LoVo (cell line): ENCODE data around the gene BMPER.
A peak's percentile ranks its signal among the peaks of the same experiment; 100 is the strongest.

ENCODE experiments used
- DNase-seq: peaks from one replicate; pipeline ENCODE4 v3.0.0-alpha.2; 2016; ENCODE audit warnings: low spot score

Gene BMPER

DNA sequence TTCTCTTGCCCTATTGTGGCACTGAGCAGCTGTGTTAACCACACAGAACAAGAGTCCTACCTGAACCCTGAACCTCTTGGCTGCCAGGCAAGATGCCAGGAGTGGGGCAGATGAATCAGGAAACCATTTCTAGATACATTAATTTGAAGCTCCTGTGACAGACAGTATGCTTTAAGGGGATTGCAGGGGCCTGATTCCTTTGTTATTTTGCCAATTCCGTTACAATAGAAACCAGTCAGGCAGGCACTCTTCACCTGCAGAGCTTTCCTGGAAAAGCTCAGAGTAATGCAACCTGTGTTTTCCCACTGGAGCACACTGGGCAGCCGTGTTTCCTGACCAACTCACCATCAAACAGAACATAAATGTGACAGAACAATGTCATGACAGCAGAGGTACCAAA lies 233.1 kb downstream of the BMPER start:
- no peak for DNase-seq

GRCh38 chr7:34139086-34139485 lies 233.7 kb downstream of the BMPER start:
- no peak for DNase-seq

GRCh38 chr7:34140066-34140465 lies 234.7 kb downstream of the BMPER start:
- DNase-seq = no peak

GRCh38 chr7:34143402-34143801 lies 238.1 kb downstream of the BMPER start:
- DNase-seq = no peak

DNA sequence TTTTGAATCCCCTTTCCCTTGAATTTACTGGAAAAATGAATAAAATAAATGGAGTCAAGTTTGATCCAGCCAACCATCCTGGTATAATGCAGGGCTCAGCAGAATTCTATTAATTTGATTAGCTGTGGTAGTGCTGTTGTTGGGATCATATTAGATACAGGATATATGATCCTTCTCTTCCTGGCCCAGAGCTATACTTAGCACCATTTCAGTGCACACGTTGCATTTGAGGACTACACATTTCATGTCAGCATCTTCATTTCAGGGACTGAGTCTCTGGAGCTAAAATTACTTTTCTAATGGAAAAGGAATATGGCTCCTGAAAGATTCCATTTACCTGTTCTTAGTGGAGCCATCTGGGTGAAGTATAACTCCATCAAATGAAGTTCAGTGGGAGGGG lies 240.3 kb downstream of the BMPER start:
- no peak for DNase-seq

- DNase-seq = no peak
These were observed 248.4 kb downstream of the BMPER start for GRCh38 chr7:34153656-34154270.

GRCh38 chr7:34155220-34155908 lies 250.0 kb downstream of the BMPER start:
- no peak for DNase-seq

GRCh38 chr7:34156336-34156735 lies 251.0 kb downstream of the BMPER start:
- no peak for DNase-seq

DNA sequence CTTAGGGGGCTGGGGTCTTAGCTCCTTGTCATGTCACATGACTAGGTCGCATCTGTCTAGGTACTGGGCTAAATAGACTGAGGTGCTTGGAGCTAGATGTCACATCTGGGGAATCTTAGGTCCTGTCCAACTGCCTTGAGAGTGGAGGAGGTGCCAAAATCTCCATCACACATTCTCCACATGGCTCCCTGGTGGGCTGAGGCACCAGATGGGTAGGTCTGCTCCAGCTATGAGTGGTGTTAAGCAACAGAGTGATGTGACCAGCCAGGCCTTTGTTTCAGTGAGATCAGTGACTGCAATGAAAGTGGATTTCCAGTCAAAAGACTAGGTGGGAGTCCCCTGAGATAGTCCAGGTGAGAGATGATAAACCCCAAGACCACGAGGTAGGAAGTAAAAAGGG lies 251.8 kb downstream of the BMPER start:
- DNase-seq = no peak

DNA sequence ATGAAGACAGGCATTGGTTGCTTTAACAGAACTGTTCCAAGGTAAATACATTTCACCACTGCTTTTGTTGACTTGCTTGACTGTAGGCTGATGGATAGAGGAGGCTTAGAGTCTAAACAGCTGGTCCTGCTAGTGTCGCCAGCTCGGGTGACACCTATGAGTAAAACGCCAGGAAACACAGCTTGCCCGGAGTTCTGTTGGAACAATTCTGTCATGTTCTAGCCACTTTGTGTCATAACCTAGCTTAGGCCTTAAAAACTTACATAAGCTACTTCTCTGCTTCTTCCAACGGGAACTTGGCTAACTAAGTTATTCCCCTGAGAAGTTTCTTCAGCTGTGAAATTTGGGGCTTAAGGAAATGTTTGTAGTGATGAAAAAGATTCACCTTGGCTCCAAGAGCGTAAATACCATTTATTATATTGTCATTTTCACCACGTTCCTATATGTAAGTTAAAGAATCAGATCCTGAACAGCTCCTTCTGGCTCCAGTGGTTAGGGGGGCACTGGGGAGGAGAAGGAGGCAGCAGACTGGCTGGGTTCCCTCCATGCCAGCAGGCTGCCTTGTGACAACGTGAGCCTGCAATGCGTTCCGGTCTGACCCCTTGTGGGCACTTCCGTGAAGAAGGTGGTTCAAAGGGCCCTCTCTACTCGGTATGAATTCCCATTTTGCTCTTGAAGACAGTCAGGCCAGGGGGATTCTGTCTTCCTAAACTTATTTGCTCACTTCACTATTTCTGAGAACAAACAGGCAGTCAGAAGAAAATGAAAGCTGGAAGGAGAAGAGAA lies 253.2 kb downstream of the BMPER start:
- no peak for DNase-seq

DNA sequence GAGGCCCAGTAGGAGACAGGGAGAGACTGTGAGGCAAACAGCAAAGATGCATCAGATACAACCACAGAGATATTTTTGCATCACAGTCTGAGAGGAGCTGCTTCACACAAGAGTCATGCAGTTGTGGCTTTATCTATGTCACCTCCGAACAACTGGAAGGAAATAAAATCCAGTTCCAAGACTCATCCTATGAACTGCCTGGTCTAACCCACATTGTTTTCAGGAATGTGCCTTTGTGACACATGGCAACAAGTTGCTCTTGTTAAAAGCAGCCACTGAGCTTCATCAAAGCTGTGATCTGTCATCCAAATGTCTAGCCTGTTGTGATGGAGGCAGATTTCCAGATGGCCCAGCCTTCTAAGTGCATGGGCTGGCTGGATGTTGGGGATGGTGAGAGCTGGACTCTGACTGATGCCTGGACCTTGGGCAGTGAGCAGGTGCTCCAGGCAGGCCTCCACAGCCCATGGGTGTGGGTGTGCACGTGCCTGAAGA lies 255.0 kb downstream of the BMPER start:
- DNase-seq = no peak

DNA sequence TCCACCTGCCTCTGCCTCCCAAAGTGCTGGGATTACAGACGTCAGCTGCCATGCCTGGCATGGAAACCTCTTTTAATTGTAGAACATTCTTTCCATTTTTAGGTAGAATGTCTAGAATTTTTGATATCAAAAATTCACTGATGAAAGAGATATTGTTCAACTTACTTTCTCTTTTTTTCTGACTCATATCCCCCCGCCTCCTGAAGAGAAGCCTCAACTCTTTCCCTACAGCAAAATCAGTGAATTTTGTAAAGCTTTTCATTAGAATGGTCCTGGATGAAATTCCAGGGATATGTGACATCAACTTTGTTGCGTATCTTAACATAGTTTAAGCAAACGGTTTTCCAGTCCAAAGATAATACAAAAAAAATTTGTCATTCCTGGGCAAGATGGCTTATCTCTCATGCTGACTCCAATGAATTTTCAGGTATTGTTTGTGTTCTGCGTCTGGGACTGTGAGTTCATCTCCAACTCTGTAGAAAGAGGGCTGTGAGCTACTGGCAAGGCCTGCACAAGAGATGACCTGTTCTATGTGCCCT lies 256.8 kb downstream of the BMPER start:
- DNase-seq = no peak

DNA sequence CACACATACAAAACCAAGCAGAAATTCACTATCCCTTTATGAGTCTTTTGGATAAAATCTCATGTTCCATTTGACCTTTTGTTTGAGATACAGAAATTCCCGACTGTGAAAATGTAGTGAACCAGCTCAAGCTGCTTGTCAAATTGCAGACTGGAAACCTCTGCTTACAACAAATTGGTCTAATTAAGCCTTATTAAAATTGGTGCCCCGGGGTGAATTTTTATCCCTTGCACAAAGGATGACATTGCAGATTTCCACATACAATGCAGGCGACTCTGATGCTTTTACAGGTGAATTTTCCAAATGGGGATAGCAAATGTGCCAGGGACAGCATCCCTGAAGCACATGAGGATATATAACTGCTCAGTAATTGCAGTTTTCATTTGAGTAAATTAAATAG lies 257.3 kb downstream of the BMPER start:
- no peak for DNase-seq

GRCh38 chr7:34163956-34164355 lies 258.6 kb downstream of the BMPER start:
- DNase-seq = no peak

- DNase-seq = no peak
These were observed 260.1 kb downstream of the BMPER start for GRCh38 chr7:34165466-34165865.

DNA sequence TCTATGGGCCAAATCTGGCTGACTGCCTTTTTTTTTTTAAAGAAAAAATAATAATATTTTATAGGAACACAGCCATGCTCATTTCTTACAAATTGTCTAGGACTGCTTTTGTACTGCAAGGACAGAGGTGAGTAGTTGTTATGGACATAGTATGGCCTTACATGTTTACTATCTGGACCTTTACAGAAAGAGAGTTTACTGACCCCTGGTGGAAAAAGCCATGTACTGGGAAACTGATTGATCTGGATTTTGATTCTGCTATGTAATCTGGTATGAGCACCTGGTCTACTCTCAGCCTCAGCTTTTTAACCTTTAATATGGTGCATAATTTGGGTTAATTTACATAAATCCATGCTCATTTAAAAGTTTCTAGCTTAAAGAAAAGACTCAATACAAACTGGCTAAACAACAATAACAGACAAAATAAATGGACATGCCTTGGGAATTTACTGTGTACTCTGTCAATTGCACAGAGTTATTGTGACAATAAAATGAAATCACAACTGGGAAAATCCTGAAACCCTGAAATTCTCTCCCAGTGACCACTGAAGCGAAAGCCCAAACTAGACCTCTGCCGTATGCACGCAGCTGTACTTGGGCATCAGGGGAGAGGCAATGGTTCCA lies 260.7 kb downstream of the BMPER start:
- DNase-seq = no peak

- no peak for DNase-seq
These were observed 262.7 kb downstream of the BMPER start for GRCh38 chr7:34168013-34168412.

DNA sequence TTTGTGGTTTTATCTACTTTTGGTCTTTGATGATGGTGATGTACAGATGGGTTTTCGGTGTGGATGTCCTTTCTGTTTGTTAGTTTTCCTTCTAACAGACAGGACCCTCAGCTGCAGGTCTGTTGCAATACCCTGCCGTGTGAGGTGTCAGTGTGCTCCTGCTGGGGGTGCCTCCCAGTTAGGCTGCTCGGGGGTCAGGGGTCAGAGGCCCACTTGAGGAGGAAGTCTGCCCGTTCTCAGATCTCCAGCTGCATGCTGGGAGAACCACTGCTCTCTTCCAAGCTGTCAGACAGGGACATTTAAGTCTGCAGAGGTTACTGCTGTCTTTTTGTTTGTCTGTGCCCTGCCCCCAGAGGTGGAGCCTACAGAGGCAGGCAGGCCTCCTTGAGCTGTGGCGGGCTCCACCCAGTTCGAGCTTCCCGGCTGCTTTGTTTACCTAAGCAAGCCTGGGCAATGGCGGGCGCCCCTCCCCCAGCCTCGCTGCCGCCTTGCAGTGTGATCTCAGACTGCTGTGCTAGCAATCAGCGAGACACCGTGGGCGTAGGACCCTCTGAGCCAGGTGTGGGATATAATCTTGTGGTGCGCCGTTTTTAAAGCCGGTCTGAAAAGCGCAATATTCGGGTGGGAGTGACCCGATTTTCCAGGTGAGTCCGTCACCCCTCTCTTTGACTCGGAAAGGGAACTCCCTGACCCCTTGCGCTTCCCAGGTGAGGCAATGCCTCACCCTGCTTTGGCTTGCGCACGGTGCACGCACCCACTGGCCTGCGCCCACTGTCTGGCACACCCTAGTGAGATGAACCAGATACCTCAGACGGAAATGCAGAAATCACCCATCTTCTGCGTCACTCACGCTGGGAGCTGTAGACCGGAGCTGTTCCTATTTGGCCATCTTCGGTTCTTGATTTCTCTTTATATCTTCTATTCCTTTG lies 269.6 kb downstream of the BMPER start:
- DNase-seq = peak; percentile 59

DNA sequence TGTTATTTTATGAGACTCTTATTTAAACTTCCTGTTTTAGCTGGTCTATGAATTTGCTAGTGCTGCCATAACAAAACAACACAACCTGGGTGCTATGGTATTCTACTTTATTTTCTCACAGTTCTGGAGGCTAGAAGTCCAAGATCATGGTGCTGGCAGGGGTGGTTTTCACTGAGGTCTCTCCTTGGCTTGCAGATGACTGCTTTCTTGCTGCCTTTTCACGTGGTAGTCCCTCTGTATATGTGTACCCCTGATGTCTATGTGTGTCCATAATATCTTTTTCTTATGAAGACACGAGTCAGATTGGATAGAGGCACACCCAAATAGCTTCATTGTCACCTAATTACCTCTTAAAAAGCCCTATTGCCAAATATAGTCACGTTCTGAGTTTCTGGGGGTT lies 270.5 kb downstream of the BMPER start:
- DNase-seq = no peak

- no peak for DNase-seq
These were observed 272.1 kb downstream of the BMPER start for GRCh38 chr7:34177476-34177875.

- no peak for DNase-seq
These were observed 276.1 kb downstream of the BMPER start for GRCh38 chr7:34181271-34181958.
